ENCODE measurements around the gene STARD13.

STARD13 gene

DNA sequence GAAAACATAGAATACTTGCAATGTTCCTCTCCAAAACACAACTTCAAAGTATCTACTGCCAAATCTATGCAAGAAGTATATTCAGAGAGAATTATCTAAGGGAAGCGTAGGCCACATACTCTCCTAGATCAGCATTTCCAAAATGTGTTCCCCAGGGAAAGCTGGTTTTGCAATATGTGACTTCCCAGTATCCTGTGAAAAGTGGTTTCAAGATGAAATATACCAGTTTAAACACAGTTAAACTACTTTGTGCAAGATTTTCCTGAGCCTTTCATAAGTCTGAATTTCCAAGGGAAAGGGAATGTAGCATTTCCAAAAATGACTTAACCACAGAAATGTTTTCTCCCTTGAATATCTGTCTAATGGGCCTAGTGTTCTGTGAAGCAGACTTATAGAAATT is 7.6 kb downstream of the STARD13 start:
- Histone ChIP-seq H3K27ac (ENCODE audit: low read depth, low read length) (no peak overlapping the region), H3K9me2 (replicated peaks; ENCODE audit: insufficient read depth, low read length) (no peaks in the 10 kb centered on the region), H3K79me2 (ENCODE audit: insufficient read depth, low read length) (no peaks in the 10 kb centered on the region), H3F3A (ENCODE audit: insufficient read depth) (no peaks in the 10 kb centered on the region), H2AFZ (ENCODE audit: low read depth, low read length, severe bottlenecking) (no peak overlapping the region), H4K20me1 (ENCODE audit: low read depth, low read length) (no peaks in the 10 kb centered on the region), H3K36me3 (ENCODE audit: low read length) (no peaks in the 10 kb centered on the region), H3K4me2 (ENCODE audit: low read depth, low read length, poor library complexity, severe bottlenecking) (no peak overlapping the region), H3K4me3 (ENCODE audit: insufficient read depth, low read length, poor library complexity, severe bottlenecking) (no peak overlapping the region), H3K9ac (ENCODE audit: low read length) (no peak overlapping the region), H3K9me3 (ENCODE audit: insufficient read depth, low read length) (no peaks in the 10 kb centered on the region), H3K27me3 (ENCODE audit: low read length) (no peaks in the 10 kb centered on the region)
- TF ChIP-seq, protein P1, sequence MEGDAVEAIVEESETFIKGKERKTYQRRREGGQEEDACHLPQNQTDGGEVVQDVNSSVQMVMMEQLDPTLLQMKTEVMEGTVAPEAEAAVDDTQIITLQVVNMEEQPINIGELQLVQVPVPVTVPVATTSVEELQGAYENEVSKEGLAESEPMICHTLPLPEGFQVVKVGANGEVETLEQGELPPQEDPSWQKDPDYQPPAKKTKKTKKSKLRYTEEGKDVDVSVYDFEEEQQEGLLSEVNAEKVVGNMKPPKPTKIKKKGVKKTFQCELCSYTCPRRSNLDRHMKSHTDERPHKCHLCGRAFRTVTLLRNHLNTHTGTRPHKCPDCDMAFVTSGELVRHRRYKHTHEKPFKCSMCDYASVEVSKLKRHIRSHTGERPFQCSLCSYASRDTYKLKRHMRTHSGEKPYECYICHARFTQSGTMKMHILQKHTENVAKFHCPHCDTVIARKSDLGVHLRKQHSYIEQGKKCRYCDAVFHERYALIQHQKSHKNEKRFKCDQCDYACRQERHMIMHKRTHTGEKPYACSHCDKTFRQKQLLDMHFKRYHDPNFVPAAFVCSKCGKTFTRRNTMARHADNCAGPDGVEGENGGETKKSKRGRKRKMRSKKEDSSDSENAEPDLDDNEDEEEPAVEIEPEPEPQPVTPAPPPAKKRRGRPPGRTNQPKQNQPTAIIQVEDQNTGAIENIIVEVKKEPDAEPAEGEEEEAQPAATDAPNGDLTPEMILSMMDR (IDR thresholded peaks at IDR 0.05; ENCODE audit: insufficient read depth, low read length, poor library complexity, severe bottlenecking): no peak
- no peak for TF ChIP-seq EZH2phosphoT487 (conservative IDR thresholded peaks at IDR 0.05; ENCODE audit: low read length)

DNA sequence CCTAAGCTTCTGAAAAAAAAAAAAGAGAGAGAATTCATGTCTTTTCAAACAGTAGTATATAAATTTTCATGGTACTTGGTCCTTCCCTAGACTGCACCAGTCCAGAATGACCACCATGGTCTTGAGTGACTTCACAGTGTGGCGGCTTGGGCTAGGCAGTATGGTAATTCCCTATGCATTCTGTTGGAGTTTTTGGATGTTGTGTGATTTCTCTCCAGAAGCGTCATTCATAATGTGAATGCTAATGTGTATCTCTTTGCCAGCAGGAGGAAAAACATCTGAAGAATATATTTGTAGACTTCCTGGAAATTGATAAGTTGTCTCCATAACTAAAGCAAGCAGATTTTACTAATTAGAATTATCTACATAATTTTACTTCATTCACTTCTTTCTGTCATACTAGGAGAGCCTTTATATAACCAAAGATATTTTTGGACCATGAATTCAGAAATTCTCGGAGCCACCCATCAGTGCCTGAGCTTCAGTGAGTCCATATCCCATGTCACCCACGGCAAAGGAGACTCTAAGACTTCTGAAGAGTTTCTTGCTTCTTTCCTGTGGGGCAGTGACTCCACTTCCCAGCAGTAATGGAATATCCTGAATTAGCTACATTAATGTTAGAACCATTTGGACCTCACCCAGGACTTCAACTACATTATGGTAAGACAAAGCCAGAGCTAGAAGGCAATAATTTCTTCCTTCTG is 8.4 kb downstream of the STARD13 start:
- no peaks in the 10 kb centered on the region for H3K27me3 ChIP-seq (ENCODE audit: low read length)
- no peaks in the 10 kb centered on the region for H3K36me3 ChIP-seq (ENCODE audit: low read length)
- no peak overlapping the region for H3K9ac ChIP-seq (ENCODE audit: low read length)
- H3K27ac ChIP-seq (ENCODE audit: low read depth, low read length): no peak overlapping the region
- TF ChIP-seq EZH2phosphoT487 (conservative IDR thresholded peaks at IDR 0.05; ENCODE audit: low read length): no peak
- TF ChIP-seq, protein P1 (IDR thresholded peaks at IDR 0.05; ENCODE audit: insufficient read depth, low read length, poor library complexity, severe bottlenecking): no peak
- H2AFZ ChIP-seq (ENCODE audit: low read depth, low read length, severe bottlenecking): no peak overlapping the region
- no peaks in the 10 kb centered on the region for H3K79me2 ChIP-seq (ENCODE audit: insufficient read depth, low read length)
- no peaks in the 10 kb centered on the region for H4K20me1 ChIP-seq (ENCODE audit: low read depth, low read length)
- H3K9me2 ChIP-seq (replicated peaks; ENCODE audit: insufficient read depth, low read length): no peaks in the 10 kb centered on the region
- no peaks in the 10 kb centered on the region for H3K9me3 ChIP-seq (ENCODE audit: insufficient read depth, low read length)
- H3K4me2 ChIP-seq (ENCODE audit: low read depth, low read length, poor library complexity, severe bottlenecking): no peak overlapping the region
- no peaks in the 10 kb centered on the region for H3F3A ChIP-seq (ENCODE audit: insufficient read depth)
- H3K4me3 ChIP-seq (ENCODE audit: insufficient read depth, low read length, poor library complexity, severe bottlenecking): no peak overlapping the region

DNA sequence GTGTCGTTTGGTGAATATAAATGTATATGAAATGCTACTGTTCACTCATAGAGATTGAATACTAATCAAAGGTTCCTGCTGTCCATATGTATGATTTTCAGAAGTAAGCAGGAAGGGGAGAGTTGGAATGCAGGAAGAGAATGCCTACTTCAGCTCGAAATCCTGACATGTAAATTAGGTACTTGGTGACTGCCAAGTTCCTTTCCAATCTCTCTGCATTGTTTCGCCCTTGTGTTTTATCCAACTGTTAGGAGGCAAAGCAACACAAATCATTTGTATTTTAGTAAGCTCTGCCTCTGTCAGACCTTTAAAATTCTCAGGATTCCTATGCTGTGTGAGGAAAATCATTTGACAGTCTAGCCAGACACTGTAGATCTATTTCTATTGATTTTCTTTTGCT is 9.0 kb downstream of the STARD13 start:
- Histone ChIP-seq H3K9me2 (replicated peaks; ENCODE audit: insufficient read depth, low read length) (no peaks in the 10 kb centered on the region), H4K20me1 (ENCODE audit: low read depth, low read length) (no peaks in the 10 kb centered on the region), H3K27ac (ENCODE audit: low read depth, low read length) (no peak overlapping the region), H2AFZ (ENCODE audit: low read depth, low read length, severe bottlenecking) (no peak overlapping the region), H3K36me3 (ENCODE audit: low read length) (no peaks in the 10 kb centered on the region), H3K4me2 (ENCODE audit: low read depth, low read length, poor library complexity, severe bottlenecking) (no peak overlapping the region), H3F3A (ENCODE audit: insufficient read depth) (no peaks in the 10 kb centered on the region), H3K79me2 (ENCODE audit: insufficient read depth, low read length) (no peaks in the 10 kb centered on the region), H3K9ac (ENCODE audit: low read length) (no peak overlapping the region), H3K9me3 (ENCODE audit: insufficient read depth, low read length) (no peaks in the 10 kb centered on the region), H3K4me3 (ENCODE audit: insufficient read depth, low read length, poor library complexity, severe bottlenecking) (no peak overlapping the region), H3K27me3 (ENCODE audit: low read length) (no peaks in the 10 kb centered on the region)
- TF ChIP-seq, protein P1 (IDR thresholded peaks at IDR 0.05; ENCODE audit: insufficient read depth, low read length, poor library complexity, severe bottlenecking): no peak
- no peak for TF ChIP-seq EZH2phosphoT487 (conservative IDR thresholded peaks at IDR 0.05; ENCODE audit: low read length)
